Thoracic aorta (tissue), 2 donors: ENCODE results near the gene CAPN8. TPM values are rescaled to one million over a fixed set of nuclear protein-coding genes. Genes with fewer than 3 reads are reported as not detected.

Experiments
- ATAC-seq: fragments of 150-250 bp; one replicate; pipeline ENCODE4 v1.8.0; 2017; ENCODE audit warnings: low read depth; ENCODE audit not compliant: insufficient number of reproducible peaks, low FRiP score
- DNase-seq: peaks from one replicate; pipeline ENCODE4 v3.0.0-alpha.2; 2020; ENCODE audit warnings: low spot score
- H3K27ac ChIP-seq, 2 donors: fragments of 200-600 bp; sonication (generic); 1 replicate in 1 of 2; 2 replicates in 1 of 2; pipeline ENCODE4 v1.5.1; 2016; ENCODE audit warnings: mild to moderate bottlenecking in 2 of 2, moderate library complexity in 2 of 2
- H3K27me3 ChIP-seq: fragments of 200-600 bp; sonication (generic); replicated peaks from 2 replicates; pipeline ENCODE4 v1.6.0; 2016; ENCODE audit warnings: mild to moderate bottlenecking; ENCODE audit not compliant: insufficient read depth
- H3K36me3 ChIP-seq: fragments of 200-600 bp; sonication (generic); one replicate; pipeline ENCODE4 v1.5.1; 2016
- H3K4me1 ChIP-seq, 2 donors: fragments of 200-600 bp; sonication (generic); 1 replicate in 1 of 2; 2 replicates in 1 of 2; pipeline versions ENCODE4 v1.5.1 to v1.6.0; 2016; ENCODE audit warnings: low read depth in 2 of 2, mild to moderate bottlenecking in 1 of 2; ENCODE audit not compliant: control insufficient read depth in 1 of 2
- H3K4me3 ChIP-seq: fragments of 200-600 bp; sonication (generic); 2 replicates; pipeline ENCODE4 v1.5.1; 2016; ENCODE audit warnings: mild to moderate bottlenecking
- H3K9me3 ChIP-seq: fragments of 200-600 bp; sonication (generic); 2 replicates; pipeline ENCODE4 v1.5.1; 2016
- CTCF ChIP-seq: fragments of 200-600 bp; sonication (generic); IDR thresholded peaks from one replicate; pipeline ENCODE4 v1.5.1; 2019; ENCODE audit warnings: antibody characterized with exemption
- total RNA-seq, 2 donors: library from RNA; depleted of rRNA; stranded (reverse); fragments of >200 nt; gene quantifications; one replicate each; pipeline versions ENCODE4 v1.1.0 to v1.2.3, GENCODE V29; 2016

Gene CAPN8
- total RNA-seq, 2 donors from 2014 or later: 17.5 TPM; not detected in 1

GRCh38 chr1:223618680-223619079, 46.8 kb downstream of the CAPN8 start:
- ATAC-seq (no peak), DNase-seq (no peak)
- Histone ChIP-seq H3K27me3 (no peaks in the 10 kb centered on the region), H3K9me3 (no peaks in the 10 kb centered on the region), H3K36me3 (no peaks in the 10 kb centered on the region), H3K4me1 (no peaks in the 10 kb centered on the region), H3K4me3 (no peak overlapping the region), H3K27ac (no peak overlapping the region)
- TF ChIP-seq CTCF: no peak

GRCh38 chr1:223617323-223618070, 48.0 kb downstream of the CAPN8 start:
- TF ChIP-seq CTCF: no peak
- Histone ChIP-seq H3K4me1 (no peaks in the 10 kb centered on the region), H3K27me3 (no peaks in the 10 kb centered on the region), H3K9me3 (no peaks in the 10 kb centered on the region), H3K27ac (no peak overlapping the region), H3K36me3 (no peaks in the 10 kb centered on the region), H3K4me3 (no peak overlapping the region)
- no peak for DNase-seq
- no peak for ATAC-seq

- Histone ChIP-seq H3K4me3 (no peak overlapping the region), H3K4me1 (no peaks in the 10 kb centered on the region), H3K27ac (no peak overlapping the region), H3K27me3 (no peaks in the 10 kb centered on the region), H3K9me3 (no peaks in the 10 kb centered on the region), H3K36me3 (no peaks in the 10 kb centered on the region)
- no peak for ATAC-seq
- no peak for TF ChIP-seq CTCF
- no peak for DNase-seq
These were observed 48.9 kb downstream of the CAPN8 start for GRCh38 chr1:223616586-223616985.

GRCh38 chr1:223611936-223612335, 53.6 kb downstream of the CAPN8 start:
- H3K4me1 ChIP-seq: no peaks in the 10 kb centered on the region
- ATAC-seq (no peak), DNase-seq (no peak)
- H3K9me3 ChIP-seq: no peaks in the 10 kb centered on the region
- H3K36me3 ChIP-seq: no peaks in the 10 kb centered on the region
- H3K27me3 ChIP-seq: no peaks in the 10 kb centered on the region
- H3K27ac ChIP-seq: no peak overlapping the region
- TF ChIP-seq CTCF: no peak
- H3K4me3 ChIP-seq: no peak overlapping the region

- no peak overlapping the region for H3K4me3 ChIP-seq
- H3K27ac ChIP-seq: no peak overlapping the region
- ATAC-seq: no peak
- H3K4me1 ChIP-seq: no peaks in the 10 kb centered on the region
- TF ChIP-seq CTCF: no peak
- H3K9me3 ChIP-seq: no peaks in the 10 kb centered on the region
- H3K36me3 ChIP-seq: no peaks in the 10 kb centered on the region
- no peaks in the 10 kb centered on the region for H3K27me3 ChIP-seq
- DNase-seq: no peak
These were observed 55.5 kb downstream of the CAPN8 start for GRCh38 chr1:223609977-223610376.
